ENCODE measurements around the gene FBLN1.
A peak's percentile ranks its signal among the peaks of the same experiment; 100 is the strongest.

The FBLN1 gene, protein sequence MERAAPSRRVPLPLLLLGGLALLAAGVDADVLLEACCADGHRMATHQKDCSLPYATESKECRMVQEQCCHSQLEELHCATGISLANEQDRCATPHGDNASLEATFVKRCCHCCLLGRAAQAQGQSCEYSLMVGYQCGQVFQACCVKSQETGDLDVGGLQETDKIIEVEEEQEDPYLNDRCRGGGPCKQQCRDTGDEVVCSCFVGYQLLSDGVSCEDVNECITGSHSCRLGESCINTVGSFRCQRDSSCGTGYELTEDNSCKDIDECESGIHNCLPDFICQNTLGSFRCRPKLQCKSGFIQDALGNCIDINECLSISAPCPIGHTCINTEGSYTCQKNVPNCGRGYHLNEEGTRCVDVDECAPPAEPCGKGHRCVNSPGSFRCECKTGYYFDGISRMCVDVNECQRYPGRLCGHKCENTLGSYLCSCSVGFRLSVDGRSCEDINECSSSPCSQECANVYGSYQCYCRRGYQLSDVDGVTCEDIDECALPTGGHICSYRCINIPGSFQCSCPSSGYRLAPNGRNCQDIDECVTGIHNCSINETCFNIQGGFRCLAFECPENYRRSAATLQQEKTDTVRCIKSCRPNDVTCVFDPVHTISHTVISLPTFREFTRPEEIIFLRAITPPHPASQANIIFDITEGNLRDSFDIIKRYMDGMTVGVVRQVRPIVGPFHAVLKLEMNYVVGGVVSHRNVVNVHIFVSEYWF

DNA sequence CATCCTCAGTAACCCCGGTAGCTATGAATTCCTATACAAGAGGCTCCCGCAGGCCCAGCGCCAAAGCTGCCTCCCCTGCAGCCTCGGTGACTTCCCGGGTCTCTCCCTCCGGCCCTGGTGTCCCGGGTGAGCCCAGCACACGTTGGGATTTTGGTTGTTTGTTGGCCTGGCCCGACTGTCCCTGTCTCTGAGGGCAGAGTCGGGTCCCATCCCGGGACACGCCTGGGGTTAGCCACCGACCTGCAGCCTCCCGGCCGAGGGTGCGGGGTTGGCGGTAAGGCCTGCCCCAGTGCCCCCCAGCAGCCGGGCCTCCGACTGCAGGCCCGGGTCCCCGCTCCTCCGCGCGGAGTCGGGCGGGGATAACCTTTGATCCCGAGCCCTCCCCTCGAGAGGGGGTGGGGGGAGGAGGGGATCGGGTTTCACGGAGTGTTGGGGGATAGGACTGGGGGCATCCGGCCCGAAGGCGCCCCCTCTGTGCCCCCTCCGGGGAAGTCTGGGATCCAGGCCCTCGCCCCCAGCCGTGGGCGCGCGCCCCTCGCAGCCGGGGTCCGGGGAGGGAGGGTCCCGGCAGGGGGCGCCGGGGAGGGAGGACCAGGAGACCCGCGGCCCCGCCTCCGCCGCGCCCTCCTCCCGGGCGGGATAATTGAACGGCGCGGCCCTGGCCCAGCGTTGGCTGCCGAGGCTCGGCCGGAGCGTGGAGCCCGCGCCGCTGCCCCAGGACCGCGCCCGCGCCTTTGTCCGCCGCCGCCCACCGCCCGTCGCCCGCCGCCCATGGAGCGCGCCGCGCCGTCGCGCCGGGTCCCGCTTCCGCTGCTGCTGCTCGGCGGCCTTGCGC is at the start of gene FBLN1:
FBLN1 (plus strand) TSS at position 669 of the 835 bp plus-strand sequence; CDS start at position 772, 103 bp downstream.
- peak within 1 kb of the TSS; percentile 87 for H3K4me3 ChIP-seq (ENCODE audit: low read depth, low read length)
- no peak for DNase-seq (ENCODE audit: low read depth, low spot score)
- TF ChIP-seq, protein P1, sequence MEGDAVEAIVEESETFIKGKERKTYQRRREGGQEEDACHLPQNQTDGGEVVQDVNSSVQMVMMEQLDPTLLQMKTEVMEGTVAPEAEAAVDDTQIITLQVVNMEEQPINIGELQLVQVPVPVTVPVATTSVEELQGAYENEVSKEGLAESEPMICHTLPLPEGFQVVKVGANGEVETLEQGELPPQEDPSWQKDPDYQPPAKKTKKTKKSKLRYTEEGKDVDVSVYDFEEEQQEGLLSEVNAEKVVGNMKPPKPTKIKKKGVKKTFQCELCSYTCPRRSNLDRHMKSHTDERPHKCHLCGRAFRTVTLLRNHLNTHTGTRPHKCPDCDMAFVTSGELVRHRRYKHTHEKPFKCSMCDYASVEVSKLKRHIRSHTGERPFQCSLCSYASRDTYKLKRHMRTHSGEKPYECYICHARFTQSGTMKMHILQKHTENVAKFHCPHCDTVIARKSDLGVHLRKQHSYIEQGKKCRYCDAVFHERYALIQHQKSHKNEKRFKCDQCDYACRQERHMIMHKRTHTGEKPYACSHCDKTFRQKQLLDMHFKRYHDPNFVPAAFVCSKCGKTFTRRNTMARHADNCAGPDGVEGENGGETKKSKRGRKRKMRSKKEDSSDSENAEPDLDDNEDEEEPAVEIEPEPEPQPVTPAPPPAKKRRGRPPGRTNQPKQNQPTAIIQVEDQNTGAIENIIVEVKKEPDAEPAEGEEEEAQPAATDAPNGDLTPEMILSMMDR (IDR thresholded peaks at IDR 0.05; ENCODE audit: insufficient read depth, low read length, missing control alignments), result peak; percentile 32
- ChIA-PET POLR2A (interaction anchor here (1.0 kb wide), 1 partner anchor 10 kb away, joined by 4 read pairs; no protein-coding TSS in a partner anchor), CTCF (interaction anchor here (0.7 to 3.1 kb wide), 6 partner anchors 10 to 61 kb away, joined by 3 to 25 read pairs (median 8); no protein-coding TSS in a partner anchor)

DNA sequence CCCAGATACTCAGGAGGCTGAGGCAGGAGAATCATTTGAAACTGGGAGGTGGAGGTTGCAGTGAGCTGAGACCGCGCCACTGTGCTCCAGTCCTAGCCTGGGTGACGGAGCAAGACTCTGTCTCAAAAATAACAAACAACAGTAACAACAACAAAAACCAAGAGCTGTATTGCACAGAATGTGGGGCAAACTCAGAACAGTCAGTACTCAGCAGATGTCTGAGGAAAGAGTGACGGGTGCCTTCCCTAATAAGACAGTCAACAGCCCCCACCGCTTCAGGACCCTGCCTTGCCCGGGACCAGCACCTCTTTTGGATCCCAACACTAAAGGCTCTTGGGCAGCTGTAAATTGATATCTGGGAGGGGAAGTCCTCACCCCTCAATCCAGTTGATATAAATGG is 48.9 kb upstream of the FBLN1 start:
- ChIA-PET POLR2A (interaction anchor here (0.7 to 1.3 kb wide), 3 partner anchors 18 to 99 kb away, joined by 3 to 4 read pairs (median 3); no protein-coding TSS in a partner anchor), CTCF (interaction anchor here (1.6 to 4.4 kb wide), 4 partner anchors 13 to 99 kb away, joined by 4 to 21 read pairs (median 12); no protein-coding TSS in a partner anchor)
- H3K4me3 ChIP-seq (ENCODE audit: low read depth, low read length), result no peak overlapping the region
- DNase-seq (ENCODE audit: low read depth, low spot score), result no peak
- TF ChIP-seq, protein P1 (IDR thresholded peaks at IDR 0.05; ENCODE audit: insufficient read depth, low read length, missing control alignments), result no peak

DNA sequence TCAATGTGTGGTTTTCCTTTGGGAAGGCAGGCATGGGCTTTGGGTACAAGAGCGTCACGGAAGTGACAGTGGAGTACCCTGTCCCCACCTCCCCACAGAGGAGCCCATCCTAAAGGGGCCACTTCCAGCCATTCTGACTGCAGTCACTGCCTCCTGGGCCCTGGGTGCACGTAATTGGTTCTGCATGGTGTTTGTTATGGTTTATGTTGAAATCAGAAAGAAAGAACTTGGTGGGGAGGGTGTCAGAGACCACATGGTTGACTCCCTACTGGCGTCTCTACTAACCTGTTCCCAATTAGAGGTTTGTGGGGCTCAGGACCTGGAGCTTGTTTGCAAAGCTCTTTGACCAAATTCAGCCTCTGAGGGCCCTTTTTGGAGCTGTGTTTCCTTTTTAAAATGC is 48.4 kb upstream of the FBLN1 start:
- DNase-seq (ENCODE audit: low read depth, low spot score), result no peak
- POLR2A ChIA-PET, result no interaction called here
- TF ChIP-seq, protein P1 (IDR thresholded peaks at IDR 0.05; ENCODE audit: insufficient read depth, low read length, missing control alignments), result no peak
- no peak overlapping the region for H3K4me3 ChIP-seq (ENCODE audit: low read depth, low read length)
- CTCF ChIA-PET, result interaction anchor here (2.0 to 4.4 kb wide), 2 partner anchors 13 to 15 kb away, joined by 4 to 21 read pairs; no protein-coding TSS in a partner anchor

DNA sequence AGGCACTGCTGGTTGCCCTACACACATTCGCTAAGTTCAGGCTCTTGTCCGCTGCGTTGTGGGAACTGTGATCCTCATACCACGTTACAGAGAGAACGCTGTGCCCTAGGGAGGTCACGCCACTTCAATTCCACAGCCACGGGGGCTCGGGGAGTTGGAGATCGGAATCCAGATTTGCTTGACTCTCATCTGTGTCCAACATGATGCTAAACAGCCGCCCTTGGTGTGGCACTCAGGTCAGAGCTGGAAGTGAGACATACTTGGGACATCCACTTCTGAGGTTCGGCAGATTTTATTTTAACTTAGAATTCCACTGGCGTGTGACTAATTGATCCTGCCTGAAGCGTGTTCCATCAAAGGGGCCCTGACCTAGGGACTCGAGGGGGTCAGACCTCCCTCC is 47.5 kb upstream of the FBLN1 start:
- ChIA-PET CTCF (interaction anchor here (1.1 to 4.4 kb wide), 3 partner anchors 12 to 14 kb away, joined by 3 to 21 read pairs (median 4); no protein-coding TSS in a partner anchor), POLR2A (no interaction called here)
- no peak overlapping the region for H3K4me3 ChIP-seq (ENCODE audit: low read depth, low read length)
- DNase-seq (ENCODE audit: low read depth, low spot score), result no peak
- TF ChIP-seq, protein P1 (IDR thresholded peaks at IDR 0.05; ENCODE audit: insufficient read depth, low read length, missing control alignments), result no peak

DNA sequence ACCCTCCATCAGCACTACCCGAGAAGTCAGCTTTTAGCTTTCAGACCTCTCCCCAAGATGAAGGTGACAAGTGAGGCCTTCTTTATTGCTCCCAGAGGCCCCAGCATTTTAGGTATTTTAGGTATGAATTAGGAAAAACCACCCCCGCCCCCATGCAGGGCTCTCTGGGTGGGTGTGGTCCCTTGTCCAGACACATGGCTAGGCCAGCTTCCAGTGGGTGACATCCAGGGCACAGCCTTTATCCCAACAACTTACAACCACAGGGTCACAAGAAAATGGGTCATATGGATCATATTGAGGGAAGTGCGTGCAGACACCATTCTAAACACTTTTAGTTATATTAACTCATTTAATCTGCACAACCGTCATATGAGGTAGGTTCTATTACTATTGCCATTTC is 47.1 kb upstream of the FBLN1 start:
- DNase-seq (ENCODE audit: low read depth, low spot score), result no peak
- ChIA-PET CTCF (interaction anchor here (1.0 to 1.1 kb wide), 2 partner anchors 12 to 14 kb away, joined by 3 read pairs; no protein-coding TSS in a partner anchor), POLR2A (no interaction called here)
- TF ChIP-seq, protein P1 (IDR thresholded peaks at IDR 0.05; ENCODE audit: insufficient read depth, low read length, missing control alignments), result no peak
- no peak overlapping the region for H3K4me3 ChIP-seq (ENCODE audit: low read depth, low read length)

Data from AG04449 (cell line).